Endothelial cell of hepatic sinusoid (primary cell): ENCODE measurements around the gene CCDC32.

ENCODE experiments used
- in situ Hi-C: cut with HindIII; loops from 2 replicates; pipeline ENCODE4 v1.10.0; 2017; ENCODE audit warnings: low sequenced_read_pairs

The CCDC32 gene

DNA sequence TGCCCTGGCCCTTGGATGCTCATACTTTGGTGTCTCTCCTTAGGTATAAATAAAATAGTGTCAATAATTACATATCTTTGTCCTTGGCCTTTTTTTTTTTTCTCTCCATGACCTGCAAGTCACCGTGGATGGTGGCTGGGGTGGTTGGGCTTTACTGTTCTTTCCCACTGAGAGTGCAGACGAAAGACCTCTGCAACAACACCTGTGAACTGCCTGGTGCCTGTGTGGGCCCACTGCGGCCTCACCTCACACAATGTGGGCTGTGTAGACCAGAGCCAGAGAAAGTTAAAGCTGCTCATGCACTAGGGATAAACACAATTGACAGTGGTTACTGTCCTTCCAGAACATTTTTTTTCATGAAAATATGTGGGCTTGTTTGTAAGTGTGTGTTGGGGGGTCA is 39.0 kb downstream of the CCDC32 start:
- in situ Hi-C loops = loop anchor here (5.0 kb wide), 1 partner anchor 41 kb away; the partner anchor contains the start of genes CCDC32 and RPUSD2

DNA sequence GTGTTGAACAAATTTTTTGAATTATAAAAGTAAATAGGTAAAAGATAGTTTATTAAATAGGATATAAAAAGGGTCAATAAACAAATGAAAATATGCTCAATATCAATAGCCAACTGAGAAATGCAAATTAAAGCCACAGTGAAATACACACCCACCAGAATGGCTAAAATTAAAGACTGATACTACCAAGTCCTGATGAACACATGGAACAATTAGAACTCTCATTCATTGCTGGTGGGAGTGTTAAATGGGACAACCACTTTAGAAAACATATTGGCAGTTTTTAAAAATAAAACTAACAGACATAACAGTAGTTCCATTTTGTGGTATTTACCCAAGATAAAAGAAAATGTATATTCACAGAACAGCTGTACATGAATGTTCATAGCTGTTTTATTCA is 41.2 kb downstream of the CCDC32 start:
- in situ Hi-C loops = no loop called here

DNA sequence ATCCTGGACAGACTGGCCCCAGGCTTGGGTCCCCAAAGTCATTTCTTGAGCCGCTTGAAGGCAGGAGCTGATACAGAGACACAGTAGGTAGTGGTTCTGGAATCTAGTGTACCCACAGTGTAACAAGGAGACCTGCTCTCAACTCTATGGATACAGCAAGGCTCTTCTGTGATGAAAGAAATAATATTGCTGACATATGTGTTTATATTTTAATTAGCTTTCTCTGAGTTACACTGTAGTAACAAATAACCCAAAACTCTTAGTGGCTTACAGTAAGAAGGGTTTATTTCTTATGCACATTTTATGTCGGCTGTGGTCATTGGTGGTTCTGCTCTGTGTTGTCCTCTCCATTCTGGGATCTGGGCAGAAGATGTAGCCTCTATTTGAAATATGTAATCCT is 48.5 kb downstream of the CCDC32 start:
- in situ Hi-C loops = no loop called here

DNA sequence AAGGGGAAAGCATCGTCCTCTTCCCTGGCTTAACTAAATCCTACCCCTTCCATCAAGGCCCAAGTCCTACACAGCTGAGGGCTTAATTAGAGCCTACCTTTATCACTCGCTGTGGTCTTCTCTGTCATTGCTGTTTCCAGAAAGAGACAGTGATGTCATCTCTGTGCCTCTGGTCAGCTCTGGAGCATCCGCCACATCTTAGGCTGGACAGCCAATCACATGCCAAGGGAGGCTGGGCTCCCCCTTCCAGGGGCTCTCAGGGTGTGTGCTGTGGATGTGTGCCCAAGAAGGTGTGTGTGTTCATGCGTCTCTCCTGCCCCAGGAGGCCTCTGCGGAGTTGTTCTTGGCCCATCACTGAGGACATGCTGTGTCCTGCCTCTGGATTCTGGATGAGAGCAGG is 51.2 kb downstream of the CCDC32 start:
- in situ Hi-C loops = no loop called here

DNA sequence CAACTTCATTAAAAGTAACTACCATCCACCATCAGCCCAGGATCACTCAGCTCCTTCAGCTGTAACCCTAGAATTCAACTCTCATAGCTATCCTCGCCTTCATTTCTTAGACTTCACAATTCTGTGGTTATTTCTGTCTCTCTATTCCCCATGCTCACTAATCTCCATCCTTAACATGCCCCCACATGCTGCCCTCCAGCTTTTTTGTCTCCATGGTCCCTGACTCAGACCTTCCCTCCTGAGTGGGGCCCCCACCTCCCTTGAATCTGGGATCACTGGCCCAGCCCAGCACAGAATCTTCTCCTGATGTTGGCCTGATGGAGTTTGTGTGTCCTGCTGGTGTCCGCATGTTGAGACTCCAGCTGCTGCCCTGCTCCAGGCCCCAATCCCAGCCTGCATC is 52.4 kb downstream of the CCDC32 start:
- in situ Hi-C loops = no loop called here

DNA sequence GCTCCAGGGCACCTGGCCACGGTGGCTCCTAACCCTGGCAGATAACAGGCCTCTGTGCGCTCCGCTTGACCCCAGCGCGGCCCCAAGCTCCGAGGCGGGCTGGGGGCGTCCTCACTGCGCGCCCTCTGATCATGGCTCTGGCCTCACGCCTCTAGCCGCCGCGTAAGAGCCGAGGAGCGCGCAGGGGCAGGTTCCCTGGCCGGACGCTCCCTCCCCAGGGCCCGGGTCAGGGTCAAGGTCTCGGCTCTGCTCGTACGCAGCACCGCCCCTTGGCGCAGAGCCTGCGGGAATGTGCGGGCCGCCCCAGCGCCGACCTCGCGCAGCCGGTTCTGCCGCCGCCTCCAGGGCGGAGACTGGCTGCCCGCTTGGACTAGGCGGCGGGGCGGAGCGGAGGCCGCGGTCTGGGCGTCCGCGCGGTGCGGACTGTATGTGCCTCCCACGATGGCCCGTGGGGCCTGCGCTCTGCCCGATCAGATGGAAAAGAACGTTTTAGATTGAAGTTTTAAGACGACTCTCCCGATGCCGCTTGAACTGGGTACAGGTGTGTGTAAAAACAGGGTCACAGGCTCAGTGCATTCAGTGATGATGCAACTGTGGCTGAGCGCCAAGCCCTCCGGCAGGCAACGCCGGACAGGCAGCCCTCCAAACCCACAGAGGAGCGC is 53.2 kb downstream of the CCDC32 start:
- in situ Hi-C loops = no loop called here

DNA sequence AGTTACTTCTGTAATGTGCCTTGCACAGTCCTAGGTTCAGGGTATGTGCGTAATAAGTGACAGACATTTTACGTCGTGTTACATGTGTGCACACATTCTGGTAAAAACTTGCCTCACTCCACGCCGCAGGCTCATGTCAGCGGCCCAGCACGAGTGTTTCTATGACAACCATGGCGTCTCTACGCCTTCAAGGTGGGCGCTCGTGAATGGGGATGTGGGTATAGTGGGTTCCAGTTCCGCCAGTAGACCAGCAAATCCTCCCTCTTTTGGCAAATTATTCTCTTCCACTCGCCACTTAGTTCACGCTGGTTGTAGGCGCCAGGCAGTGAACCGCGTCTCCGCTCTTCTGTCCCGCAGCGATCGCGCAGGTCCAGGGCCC is 53.8 kb downstream of the CCDC32 start:
- in situ Hi-C loops = no loop called here

DNA sequence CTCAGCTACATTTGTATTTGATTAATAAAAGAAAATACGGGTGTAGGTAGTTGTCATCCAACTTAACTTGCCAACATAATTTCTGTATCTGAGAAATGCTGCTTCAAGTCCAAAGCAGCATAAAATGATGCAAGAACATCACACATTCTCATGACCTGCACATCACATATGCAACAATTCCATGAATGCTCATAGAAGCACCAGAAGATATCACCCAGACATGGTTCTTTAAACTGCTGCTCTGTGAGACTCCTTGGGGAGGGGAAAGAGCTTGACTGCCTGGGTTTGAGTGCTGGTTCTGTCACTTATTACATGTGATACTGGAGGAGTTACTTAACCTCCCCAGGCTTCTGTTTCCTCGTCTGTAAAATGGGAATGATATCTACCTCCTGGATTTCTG is 54.6 kb downstream of the CCDC32 start:
- in situ Hi-C loops = no loop called here

DNA sequence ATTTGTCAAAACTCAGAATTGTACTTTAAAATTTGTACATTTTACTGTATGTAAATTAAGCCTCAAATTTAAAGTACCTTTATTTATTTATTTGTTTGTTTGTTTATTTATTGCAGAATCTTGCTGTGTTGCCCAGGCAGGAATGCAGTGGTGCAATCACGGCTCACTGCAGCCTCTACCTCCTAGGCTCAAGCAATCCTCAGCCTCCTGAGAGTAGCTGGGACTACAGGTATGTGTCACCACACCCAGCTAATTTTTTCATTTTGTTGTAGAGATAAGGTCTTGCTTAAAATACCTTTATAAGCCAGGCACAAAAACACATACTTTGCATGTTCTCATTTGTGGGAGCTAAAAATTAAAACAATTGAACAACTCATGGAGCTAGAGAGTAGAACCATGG is 56.6 kb downstream of the CCDC32 start:
- in situ Hi-C loops = no loop called here

DNA sequence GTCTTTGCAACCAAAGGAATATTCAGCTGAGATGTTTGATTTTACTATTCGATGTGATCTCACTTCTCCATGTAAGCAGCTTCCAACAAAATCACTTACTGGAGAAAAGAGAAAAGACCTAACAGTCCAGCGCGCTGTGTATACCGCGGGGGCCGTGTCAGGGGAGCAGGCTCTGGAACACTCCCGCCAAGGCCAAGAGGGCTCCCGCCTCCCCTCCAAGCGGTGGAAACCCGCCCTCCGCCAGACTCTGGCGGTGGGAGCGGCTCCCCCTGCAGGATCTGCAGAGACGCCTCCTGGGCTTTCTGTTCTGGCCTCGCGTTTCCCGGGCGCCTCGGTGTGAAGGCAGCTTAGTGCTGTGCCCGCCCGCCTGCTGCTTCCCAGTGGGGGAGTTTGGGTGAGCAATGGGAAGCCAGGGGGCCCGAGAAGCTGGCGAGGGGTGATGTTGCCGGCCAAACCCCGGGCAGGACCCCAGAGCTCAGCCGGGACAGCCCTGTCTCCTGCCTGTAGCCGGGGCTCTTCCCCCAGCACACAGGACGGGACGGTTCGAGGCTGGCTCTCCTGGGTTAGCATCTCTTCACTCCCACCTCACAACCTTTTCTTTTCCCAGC is 57.8 kb downstream of the CCDC32 start:
- in situ Hi-C loops = no loop called here
